GM21367 (cell line): ENCODE measurements around the gene NID1.
A peak's percentile ranks its signal among the peaks of the same experiment; 100 is the strongest.

Source experiments
- ATAC-seq: cut with Tn5 transposase; IDR thresholded peaks from one replicate; pipeline ENCODE4 v1.9.1; 2021; ENCODE audit not compliant: unreplicated experiment

NID1 gene

DNA sequence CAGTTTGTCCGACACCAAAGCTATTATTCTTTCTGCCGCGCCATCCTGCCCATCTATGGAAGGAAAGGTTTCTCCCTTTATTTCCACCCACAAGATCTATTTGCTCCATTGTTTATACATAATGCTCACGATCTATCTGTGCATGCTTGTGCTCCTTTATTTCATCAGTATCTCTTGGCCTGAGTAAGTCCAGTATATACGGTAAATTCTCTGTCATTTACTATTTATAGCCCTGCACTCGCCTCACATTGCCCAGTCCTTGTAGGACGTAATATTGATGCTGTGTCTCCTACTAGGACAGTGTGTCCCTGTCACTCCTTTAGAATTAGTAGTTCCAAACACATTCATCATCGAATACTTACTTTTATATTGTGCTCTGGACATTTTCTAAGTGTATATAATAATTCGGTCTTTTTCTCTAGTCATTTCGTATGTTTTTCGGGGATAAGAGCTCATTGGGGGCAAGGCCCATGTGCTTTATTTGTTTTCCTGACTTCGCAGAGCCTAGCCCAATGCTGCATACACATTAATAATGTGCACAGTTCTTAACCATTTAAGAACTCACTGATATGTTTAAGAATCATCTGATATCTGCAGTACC, 3.1 kb upstream of the NID1 start:
- no peak for ATAC-seq

DNA sequence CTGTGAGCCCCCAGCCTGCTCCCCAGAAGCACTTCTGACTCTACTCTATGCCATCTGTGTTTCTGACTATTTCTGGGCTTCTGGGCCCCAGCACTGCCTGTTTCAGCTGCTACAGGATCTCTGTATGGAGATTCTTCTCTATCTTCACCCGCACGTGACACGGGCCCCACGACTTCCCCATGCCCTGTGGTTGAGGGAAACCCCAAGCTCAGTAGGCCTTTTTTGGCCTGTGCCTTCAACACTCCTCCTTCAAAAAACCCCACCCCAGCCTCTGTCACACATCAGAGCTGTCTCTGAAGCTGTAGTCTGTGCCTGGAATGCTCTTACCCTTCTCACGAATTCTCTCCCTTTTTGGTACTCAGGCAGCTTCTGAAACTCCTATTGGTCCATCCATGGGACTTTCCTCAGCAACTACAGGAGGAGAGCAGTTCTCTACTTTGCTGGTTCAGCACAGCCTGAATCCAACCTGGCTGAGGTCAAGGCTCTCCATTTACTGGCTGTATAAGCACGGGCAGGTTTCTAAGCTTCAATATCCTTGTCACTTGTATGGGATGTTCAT, 2.0 kb upstream of the NID1 start:
- ATAC-seq, result peak; percentile 76

GRCh38 chr1:236066054-236066453, 1.2 kb upstream of the NID1 start:
- ATAC-seq, result no peak

DNA sequence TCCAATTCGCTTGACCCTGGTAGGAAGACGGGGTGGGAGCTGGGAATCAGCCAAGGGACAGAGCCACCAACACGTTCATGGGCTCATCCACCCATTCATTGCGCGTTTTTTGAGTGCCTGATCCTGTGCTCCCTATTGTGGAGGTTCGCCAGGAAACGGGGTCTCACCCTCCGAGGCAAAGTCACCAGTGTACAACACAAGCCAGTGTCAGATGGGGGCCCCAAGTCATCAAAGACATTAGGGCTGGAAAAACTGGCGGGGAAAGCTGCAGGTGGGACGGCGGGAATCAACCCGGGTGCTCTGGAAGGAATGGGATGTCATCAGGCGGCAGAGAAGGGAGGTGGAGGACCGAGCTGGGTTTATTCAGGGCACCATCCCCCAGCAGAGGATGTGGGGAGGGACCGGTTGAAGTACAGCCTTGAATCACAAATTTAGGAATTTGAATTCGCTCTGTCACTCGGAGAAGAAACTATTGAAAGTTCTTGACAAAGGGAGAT, 667 bp upstream of the NID1 start:
- ATAC-seq, result no peak

DNA sequence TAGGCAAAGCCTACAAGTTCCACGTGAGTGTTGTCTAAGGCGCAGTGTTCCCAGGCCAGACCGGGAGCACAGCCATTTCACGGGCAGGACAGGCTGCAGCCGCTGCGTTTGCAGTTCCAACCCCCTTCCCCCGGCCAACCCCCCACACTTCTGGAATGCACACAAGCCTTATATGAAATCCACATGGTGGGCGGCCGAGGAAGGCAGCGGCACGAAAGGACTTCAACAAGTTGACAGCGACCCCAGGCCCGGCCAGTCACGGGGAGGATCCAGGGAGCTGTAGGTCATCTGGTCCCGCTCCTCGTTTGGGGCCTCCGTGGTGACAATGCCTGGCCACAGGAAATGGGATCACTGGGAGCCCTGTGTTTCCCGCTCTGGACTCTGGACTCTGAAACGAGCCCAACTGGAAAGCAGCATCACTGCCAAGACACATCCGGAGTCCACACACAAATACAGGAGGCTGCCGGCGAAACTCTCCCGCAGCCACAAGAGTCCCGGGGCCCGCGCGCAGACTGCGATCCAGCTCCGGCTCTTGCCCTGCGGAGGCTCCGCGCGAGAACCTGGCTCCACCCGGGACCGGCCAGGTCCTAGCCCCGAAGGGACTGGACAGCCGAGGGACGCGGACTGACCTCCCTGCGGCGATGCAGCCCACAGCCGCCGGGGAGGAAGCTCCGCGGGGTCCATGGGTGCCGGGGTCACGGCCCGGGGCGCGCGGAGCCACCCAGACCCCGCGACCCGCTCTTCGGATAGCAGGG, 794 bp downstream of the NID1 start:
- no peak for ATAC-seq

GRCh38 chr1:236063551-236063918, 1.4 kb downstream of the NID1 start:
- no peak for ATAC-seq

GRCh38 chr1:236060286-236060685, 4.6 kb downstream of the NID1 start:
- ATAC-seq, result no peak

GRCh38 chr1:236059011-236059410, 5.9 kb downstream of the NID1 start:
- ATAC-seq, result no peak

GRCh38 chr1:236058141-236058934, 6.6 kb downstream of the NID1 start:
- peak; percentile 72 for ATAC-seq

DNA sequence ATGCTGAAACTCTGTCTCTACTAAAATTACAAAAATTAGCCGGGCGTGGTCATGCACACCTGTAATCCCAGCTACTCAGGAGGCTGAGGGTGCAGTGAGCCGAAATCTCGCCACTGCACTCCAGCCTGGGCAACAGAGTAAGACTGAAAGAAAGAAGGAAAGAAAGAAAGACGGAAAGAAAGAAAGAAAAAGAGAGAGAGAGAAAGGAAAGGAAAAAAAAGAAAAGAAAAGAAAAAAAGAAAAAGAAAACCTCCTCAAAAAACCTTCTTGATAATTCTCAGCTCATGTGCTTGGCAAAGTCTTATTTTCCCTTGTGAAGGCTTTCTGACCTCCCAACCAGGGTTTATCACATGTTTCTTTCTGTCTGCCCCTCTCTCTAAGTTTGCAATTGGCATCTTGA, 7.3 kb downstream of the NID1 start:
- ATAC-seq, result no peak

- ATAC-seq, result no peak
Observed at GRCh38 chr1:236052232-236052993, 12.5 kb downstream of the NID1 start.

DNA sequence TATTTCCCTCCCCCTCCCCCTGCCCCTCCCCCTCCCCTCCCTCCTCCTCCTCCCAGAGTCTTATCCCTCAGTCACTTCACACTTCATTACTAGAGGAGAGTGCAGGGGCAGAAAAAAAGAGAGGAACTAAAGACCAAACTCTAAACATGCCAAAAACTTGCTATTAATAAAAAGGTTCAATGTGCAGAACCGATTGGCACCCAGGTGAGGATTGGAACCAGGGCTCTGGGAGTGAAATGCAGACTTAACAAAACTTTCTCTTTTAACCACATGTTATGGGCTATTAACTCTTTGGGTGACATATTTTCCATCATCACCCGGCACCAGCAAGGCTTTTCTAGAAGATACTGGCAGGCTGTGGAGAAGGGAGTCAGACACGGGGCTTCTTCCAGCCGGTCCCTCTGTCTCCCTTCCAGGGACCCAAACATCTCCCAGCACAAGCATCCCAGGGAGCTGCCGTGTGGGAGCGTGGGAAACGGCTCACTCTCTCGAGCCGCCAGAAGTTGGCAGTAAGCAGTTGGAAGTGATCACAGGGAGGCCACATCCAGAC, 13.6 kb downstream of the NID1 start:
- ATAC-seq, result no peak

GRCh38 chr1:236045771-236046170, 19.1 kb downstream of the NID1 start:
- no peak for ATAC-seq

DNA sequence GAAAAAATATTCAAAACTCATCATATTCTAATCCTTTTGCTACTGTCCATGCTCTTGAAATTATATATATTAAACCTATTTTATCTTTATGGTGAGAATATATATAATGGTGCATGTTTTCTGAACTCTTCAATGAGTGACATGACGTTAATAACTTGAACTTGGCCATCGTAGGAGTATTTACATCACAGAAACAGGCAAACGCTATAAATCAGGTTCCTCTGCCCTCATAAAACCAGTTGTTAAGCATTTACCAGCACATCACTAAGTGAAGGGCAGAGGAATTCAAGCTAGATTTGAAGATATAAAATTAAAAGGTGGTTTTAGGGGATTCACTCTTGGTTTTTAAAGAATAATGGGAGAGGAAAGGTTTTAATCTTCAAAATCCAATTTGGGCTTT, 20.5 kb downstream of the NID1 start:
- no peak for ATAC-seq

DNA sequence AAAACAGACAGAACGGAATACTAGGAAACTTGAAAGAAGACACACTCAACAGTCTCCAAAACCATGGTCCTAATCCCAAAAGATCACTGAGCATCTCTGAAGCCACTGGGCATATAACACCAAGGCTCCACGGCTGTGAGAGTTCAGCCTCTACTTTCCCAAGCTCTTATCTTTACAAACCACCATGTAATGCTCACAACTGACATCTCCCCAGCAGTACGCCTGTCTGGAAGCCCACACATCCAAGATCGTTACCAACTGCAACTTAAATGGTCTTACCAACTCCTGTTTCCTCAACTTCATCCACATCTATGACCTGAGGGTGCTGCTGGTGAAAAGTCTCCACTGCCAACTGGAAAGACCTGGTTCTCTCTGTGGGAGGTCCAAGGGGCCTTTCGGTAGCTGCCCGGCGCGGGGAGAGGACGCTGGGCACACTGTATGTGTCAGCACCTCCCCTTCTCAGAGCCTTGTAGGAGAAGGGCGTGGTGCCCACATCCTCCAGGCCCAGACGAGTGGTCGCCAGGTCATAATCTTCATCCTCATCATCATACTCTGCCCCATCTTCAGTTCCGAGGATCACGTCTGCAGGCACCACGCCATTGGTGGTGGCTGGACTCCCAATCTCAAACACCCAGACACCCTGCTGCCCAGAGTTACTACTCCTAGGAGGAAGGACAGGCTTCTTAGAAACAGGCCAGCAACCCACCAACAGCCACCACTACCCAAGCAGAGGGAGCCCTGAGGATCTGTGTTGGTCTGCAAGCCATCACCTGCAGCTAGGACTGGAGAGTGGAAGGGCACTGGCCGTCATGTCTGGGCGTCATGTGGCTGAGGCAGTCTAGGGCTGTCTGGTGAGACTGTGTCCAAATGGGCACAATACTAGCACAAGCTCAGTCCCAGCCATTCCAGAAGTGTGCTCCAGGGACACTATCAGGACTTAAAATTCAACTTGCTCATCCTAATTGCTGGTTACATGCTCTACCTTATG, 23.0 kb downstream of the NID1 start:
- ATAC-seq, result no peak

GRCh38 chr1:236039740-236040685, 24.9 kb downstream of the NID1 start:
- no peak for ATAC-seq

- no peak for ATAC-seq
Observed at GRCh38 chr1:236038034-236038433, 26.9 kb downstream of the NID1 start.

- ATAC-seq, result no peak
Observed at GRCh38 chr1:236035681-236036101, 29.2 kb downstream of the NID1 start.
